ENCODE measurements around the gene HAP1. TPM values are rescaled to one million over a fixed set of nuclear protein-coding genes. Genes with fewer than 3 reads are reported as not detected.

HAP1 gene
- total RNA-seq, 1 donor = under 0.01 TPM

DNA sequence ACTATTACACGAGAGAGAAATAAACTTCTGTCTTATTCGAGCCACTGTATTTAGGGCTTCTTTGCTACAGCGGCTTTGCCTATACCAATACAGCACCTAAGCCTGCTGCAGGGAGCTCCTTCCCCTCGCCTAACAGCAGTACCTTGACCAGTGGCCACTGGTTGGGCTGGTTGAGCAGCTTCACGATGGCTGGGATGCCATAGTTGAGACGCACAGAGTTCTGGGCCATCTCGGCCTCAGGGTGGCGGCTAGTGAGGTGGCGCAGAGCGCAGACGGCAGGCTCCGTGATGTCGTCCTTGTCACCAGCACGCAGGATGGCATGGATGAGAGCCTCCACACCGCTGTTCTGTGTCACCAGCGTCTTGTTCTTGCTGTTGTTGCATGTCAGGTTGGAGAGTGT is 28.4 kb upstream of the HAP1 start:
- Histone ChIP-seq H3K4me1 (ENCODE audit: insufficient read depth, low read length) (no peaks in the 10 kb centered on the region), H2AFZ (ENCODE audit: low read length) (no peak overlapping the region), H3K79me2 (ENCODE audit: insufficient read depth, low read length) (no peaks in the 10 kb centered on the region), H4K20me1 (ENCODE audit: insufficient read depth, low read length) (no peaks in the 10 kb centered on the region), H3K36me3 (ENCODE audit: insufficient read depth, low read length) (no peaks in the 10 kb centered on the region), H3K9me3 (ENCODE audit: low read depth, low read length) (no peaks in the 10 kb centered on the region), H3K27ac (ENCODE audit: low read depth, low read length) (no peak overlapping the region), H3K4me3 (ENCODE audit: insufficient read depth, low read length) (no peak overlapping the region), H3K4me2 (ENCODE audit: insufficient read depth, low read length) (no peak overlapping the region), H3K27me3 (ENCODE audit: insufficient read depth, low read length) (no peaks in the 10 kb centered on the region)
- TF ChIP-seq, protein P1, sequence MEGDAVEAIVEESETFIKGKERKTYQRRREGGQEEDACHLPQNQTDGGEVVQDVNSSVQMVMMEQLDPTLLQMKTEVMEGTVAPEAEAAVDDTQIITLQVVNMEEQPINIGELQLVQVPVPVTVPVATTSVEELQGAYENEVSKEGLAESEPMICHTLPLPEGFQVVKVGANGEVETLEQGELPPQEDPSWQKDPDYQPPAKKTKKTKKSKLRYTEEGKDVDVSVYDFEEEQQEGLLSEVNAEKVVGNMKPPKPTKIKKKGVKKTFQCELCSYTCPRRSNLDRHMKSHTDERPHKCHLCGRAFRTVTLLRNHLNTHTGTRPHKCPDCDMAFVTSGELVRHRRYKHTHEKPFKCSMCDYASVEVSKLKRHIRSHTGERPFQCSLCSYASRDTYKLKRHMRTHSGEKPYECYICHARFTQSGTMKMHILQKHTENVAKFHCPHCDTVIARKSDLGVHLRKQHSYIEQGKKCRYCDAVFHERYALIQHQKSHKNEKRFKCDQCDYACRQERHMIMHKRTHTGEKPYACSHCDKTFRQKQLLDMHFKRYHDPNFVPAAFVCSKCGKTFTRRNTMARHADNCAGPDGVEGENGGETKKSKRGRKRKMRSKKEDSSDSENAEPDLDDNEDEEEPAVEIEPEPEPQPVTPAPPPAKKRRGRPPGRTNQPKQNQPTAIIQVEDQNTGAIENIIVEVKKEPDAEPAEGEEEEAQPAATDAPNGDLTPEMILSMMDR (IDR thresholded peaks at IDR 0.05; ENCODE audit: extremely low read depth, low read depth, low read length) = no peak
- peak; percentile 66 for DNase-seq (ENCODE audit: insufficient read length, low spot score, missing footprints)

DNA sequence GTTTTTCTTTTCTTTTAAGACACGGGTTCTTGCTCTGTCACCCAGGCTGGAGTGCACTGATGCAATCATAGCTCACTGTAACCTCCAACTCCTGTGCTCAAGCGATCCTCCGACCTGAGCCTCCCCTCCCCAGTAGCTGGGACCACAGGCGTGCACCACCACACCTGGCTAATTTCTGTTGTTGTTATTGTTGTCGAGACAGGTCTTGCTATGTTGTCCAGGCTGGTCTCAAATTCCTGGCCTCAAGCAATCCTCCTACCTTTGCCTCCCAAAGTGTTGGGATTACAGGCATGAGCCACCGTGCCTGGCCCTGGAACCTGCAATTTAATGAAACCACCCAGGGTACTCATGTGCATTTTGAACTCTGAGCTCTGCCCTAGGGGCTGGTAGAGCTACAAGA is 27.9 kb upstream of the HAP1 start:
- no peaks in the 10 kb centered on the region for H3K4me1 ChIP-seq (ENCODE audit: insufficient read depth, low read length)
- no peaks in the 10 kb centered on the region for H3K79me2 ChIP-seq (ENCODE audit: insufficient read depth, low read length)
- H3K27me3 ChIP-seq (ENCODE audit: insufficient read depth, low read length) = no peaks in the 10 kb centered on the region
- no peak overlapping the region for H3K4me2 ChIP-seq (ENCODE audit: insufficient read depth, low read length)
- DNase-seq (ENCODE audit: insufficient read length, low spot score, missing footprints) = no peak
- no peaks in the 10 kb centered on the region for H4K20me1 ChIP-seq (ENCODE audit: insufficient read depth, low read length)
- no peaks in the 10 kb centered on the region for H3K36me3 ChIP-seq (ENCODE audit: insufficient read depth, low read length)
- TF ChIP-seq, protein P1 (IDR thresholded peaks at IDR 0.05; ENCODE audit: extremely low read depth, low read depth, low read length) = no peak
- no peak overlapping the region for H3K4me3 ChIP-seq (ENCODE audit: insufficient read depth, low read length)
- no peaks in the 10 kb centered on the region for H3K9me3 ChIP-seq (ENCODE audit: low read depth, low read length)
- H2AFZ ChIP-seq (ENCODE audit: low read length) = no peak overlapping the region
- H3K27ac ChIP-seq (ENCODE audit: low read depth, low read length) = no peak overlapping the region

DNA sequence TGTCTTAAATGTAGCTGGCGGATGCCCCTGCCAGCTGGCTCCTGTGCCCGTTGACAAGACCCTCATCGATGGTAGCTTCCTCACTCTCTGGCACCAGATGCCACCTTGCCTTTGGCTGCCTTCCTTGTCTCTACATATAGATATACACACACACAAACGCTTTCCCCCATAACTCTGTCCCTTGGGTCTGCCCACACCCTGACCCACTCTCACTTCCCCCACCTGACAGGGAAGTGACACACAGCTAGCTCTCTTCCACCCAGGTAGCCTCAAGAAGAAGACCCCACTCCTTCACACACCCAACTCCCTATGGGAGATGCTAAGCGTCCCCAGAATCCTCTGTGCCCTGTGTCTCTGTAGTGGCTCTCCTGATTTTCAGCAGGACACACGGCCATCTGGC is 26.4 kb upstream of the HAP1 start:
- H3K36me3 ChIP-seq (ENCODE audit: insufficient read depth, low read length) = no peaks in the 10 kb centered on the region
- H3K4me3 ChIP-seq (ENCODE audit: insufficient read depth, low read length) = no peak overlapping the region
- peak; percentile 59 for DNase-seq (ENCODE audit: insufficient read length, low spot score, missing footprints)
- no peaks in the 10 kb centered on the region for H3K9me3 ChIP-seq (ENCODE audit: low read depth, low read length)
- no peak overlapping the region for H3K27ac ChIP-seq (ENCODE audit: low read depth, low read length)
- TF ChIP-seq, protein P1 (IDR thresholded peaks at IDR 0.05; ENCODE audit: extremely low read depth, low read depth, low read length) = no peak
- no peaks in the 10 kb centered on the region for H3K79me2 ChIP-seq (ENCODE audit: insufficient read depth, low read length)
- H3K4me2 ChIP-seq (ENCODE audit: insufficient read depth, low read length) = no peak overlapping the region
- H2AFZ ChIP-seq (ENCODE audit: low read length) = no peak overlapping the region
- no peaks in the 10 kb centered on the region for H3K4me1 ChIP-seq (ENCODE audit: insufficient read depth, low read length)
- H4K20me1 ChIP-seq (ENCODE audit: insufficient read depth, low read length) = no peaks in the 10 kb centered on the region
- no peaks in the 10 kb centered on the region for H3K27me3 ChIP-seq (ENCODE audit: insufficient read depth, low read length)

DNA sequence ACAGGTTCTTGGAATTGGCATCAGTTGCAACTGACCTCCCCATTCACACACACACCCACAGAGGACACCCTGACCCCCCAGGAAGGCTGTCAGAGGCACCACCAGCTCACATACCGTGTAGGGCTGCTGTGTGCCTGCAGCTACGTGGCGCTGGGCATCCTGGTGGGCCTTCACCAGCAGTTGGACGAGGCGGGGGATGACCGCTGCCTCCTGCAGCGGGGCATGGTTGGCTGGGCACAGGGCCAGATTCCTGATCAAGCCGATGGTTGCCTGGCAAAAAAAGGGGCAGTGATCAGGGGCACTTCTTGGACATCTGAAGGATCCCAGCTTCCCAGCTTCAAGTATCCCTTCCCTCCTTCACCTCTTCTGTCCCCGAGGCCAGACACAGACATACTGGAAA is 24.2 kb upstream of the HAP1 start:
- Histone ChIP-seq H3K4me3 (ENCODE audit: insufficient read depth, low read length) (no peak overlapping the region), H2AFZ (ENCODE audit: low read length) (no peak overlapping the region), H3K79me2 (ENCODE audit: insufficient read depth, low read length) (no peaks in the 10 kb centered on the region), H3K27ac (ENCODE audit: low read depth, low read length) (no peak overlapping the region), H3K9me3 (ENCODE audit: low read depth, low read length) (no peaks in the 10 kb centered on the region), H3K4me2 (ENCODE audit: insufficient read depth, low read length) (no peak overlapping the region), H3K36me3 (ENCODE audit: insufficient read depth, low read length) (no peaks in the 10 kb centered on the region), H3K4me1 (ENCODE audit: insufficient read depth, low read length) (no peaks in the 10 kb centered on the region), H4K20me1 (ENCODE audit: insufficient read depth, low read length) (no peaks in the 10 kb centered on the region), H3K27me3 (ENCODE audit: insufficient read depth, low read length) (no peaks in the 10 kb centered on the region)
- peak; percentile 9 for DNase-seq (ENCODE audit: insufficient read length, low spot score, missing footprints)
- TF ChIP-seq, protein P1 (IDR thresholded peaks at IDR 0.05; ENCODE audit: extremely low read depth, low read depth, low read length) = no peak
